GM12878 (cell line): ENCODE data around the gene STX16.

Source experiments
- CREM ChIP-seq: IDR thresholded peaks from 2 replicates; pipeline ENCODE4 v1.6.1; 2014; ENCODE audit warnings: antibody characterized with exemption, low read depth
- EZH2 ChIP-seq: IDR thresholded peaks from 2 replicates; pipeline ENCODE4 v1.6.1; 2012; ENCODE audit warnings: low read depth, mild to moderate bottlenecking, control low read depth, inconsistent platforms, low read length, borderline replicate concordance; ENCODE audit not compliant: control insufficient read depth
- GATAD2B ChIP-seq: fragments of 450-650 bp; conservative IDR thresholded peaks from 2 replicates; pipeline ENCODE4 v1.6.1; 2017; ENCODE audit warnings: low read depth, mild to moderate bottlenecking, moderate library complexity
- MYC ChIP-seq: IDR thresholded peaks from 2 replicates; pipeline ENCODE4 v1.6.1; 2011; ENCODE audit warnings: mild to moderate bottlenecking, low read length, moderate library complexity, inconsistent platforms; ENCODE audit not compliant: insufficient read depth, insufficient replicate concordance, insufficient read length, severe bottlenecking
- POLR2A ChIP-seq: IDR thresholded peaks from 2 replicates; pipeline ENCODE4 v1.6.1; 2011; ENCODE audit warnings: low read depth, mild to moderate bottlenecking, low read length
- RFX5 ChIP-seq: IDR thresholded peaks from 2 replicates; pipeline ENCODE4 v1.6.1; 2011; ENCODE audit warnings: low read depth, low read length, improper control_type of control experiment
- TCF12 ChIP-seq: IDR thresholded peaks from 2 replicates; pipeline ENCODE4 v1.6.1; 2011; ENCODE audit warnings: low read depth, mild to moderate bottlenecking, low read length
- YY1 ChIP-seq: IDR thresholded peaks from 2 replicates; pipeline ENCODE4 v1.6.1; 2011; ENCODE audit warnings: low read depth, mild to moderate bottlenecking, low read length
- ZBTB4 ChIP-seq: fragments of 450-650 bp; formaldehyde crosslinking; IDR thresholded peaks from 2 replicates; pipeline ENCODE4 v1.4.0; 2022; ENCODE audit warnings: mild to moderate bottlenecking, moderate library complexity
- TF ChIP-seq, protein P1 (sequence below): IDR thresholded peaks from 2 replicates; pipeline ENCODE4 v1.6.1; 2012; ENCODE audit warnings: low read depth, low read length, improper control_type of control experiment
- TF ChIP-seq, protein P2 (sequence below), 3 experiments: IDR thresholded peaks in 2 of 3; conservative IDR thresholded peaks in 1 of 3; 2 replicates each; pipeline ENCODE4 v1.5.1; 2011; ENCODE audit warnings: low read depth in 3 of 3, low read length in 3 of 3, mild to moderate bottlenecking in 3 of 3, control low read depth in 2 of 3, moderate library complexity in 2 of 3, inconsistent platforms in 1 of 3, mixed read lengths in 1 of 3; ENCODE audit not compliant: control insufficient read depth in 2 of 3, insufficient read depth in 1 of 3; ENCODE audit errors: extremely low read depth in 1 of 3

DNA sequence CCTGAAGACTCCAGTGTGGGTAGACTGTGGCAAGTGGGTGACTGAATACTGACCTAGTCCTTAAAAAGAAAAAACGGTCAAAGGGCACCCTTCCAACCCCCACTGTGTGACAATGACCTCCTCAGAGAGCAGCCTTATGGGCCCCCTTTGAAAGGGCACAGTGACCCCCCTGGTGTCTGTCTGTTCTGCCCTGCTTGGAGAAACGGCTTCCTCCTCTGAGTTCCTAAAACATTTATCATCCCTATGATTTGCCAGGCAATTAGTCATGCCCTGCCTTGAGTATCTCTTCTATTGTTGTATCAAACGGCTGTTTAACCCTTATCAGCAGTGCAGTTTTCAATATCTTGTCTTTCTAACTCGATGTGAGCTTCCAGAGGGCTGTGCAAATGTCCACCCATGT, 21.0 kb upstream of the STX16 start:
- TF ChIP-seq, protein P1, sequence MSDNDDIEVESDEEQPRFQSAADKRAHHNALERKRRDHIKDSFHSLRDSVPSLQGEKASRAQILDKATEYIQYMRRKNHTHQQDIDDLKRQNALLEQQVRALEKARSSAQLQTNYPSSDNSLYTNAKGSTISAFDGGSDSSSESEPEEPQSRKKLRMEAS: no peak
- TF ChIP-seq, protein P2, sequence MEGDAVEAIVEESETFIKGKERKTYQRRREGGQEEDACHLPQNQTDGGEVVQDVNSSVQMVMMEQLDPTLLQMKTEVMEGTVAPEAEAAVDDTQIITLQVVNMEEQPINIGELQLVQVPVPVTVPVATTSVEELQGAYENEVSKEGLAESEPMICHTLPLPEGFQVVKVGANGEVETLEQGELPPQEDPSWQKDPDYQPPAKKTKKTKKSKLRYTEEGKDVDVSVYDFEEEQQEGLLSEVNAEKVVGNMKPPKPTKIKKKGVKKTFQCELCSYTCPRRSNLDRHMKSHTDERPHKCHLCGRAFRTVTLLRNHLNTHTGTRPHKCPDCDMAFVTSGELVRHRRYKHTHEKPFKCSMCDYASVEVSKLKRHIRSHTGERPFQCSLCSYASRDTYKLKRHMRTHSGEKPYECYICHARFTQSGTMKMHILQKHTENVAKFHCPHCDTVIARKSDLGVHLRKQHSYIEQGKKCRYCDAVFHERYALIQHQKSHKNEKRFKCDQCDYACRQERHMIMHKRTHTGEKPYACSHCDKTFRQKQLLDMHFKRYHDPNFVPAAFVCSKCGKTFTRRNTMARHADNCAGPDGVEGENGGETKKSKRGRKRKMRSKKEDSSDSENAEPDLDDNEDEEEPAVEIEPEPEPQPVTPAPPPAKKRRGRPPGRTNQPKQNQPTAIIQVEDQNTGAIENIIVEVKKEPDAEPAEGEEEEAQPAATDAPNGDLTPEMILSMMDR (IDR thresholded peaks at IDR 0.05 in 2 of 3, conservative IDR thresholded peaks at IDR 0.05 in 1 of 3; ENCODE audit: control insufficient read depth in 2 of 3, extremely low read depth in 1 of 3, insufficient read depth in 1 of 3, low read depth in 3 of 3, low read length in 3 of 3): no peak
- TF ChIP-seq RFX5 (no peak), CREM (no peak), GATAD2B (no peak), EZH2 (no peak), YY1 (no peak), ZBTB4 (no peak), MYC (no peak), POLR2A (no peak), TCF12 (no peak)
